Measurements from ENCODE around the gene HTR7.

- TF ChIP-seq EZH2 (IDR thresholded peaks at IDR 0.05; ENCODE audit: insufficient read depth, poor library complexity, severe bottlenecking): no peak
- TF ChIP-seq EZH2phosphoT487 (IDR thresholded peaks at IDR 0.05; ENCODE audit: insufficient read depth, low read depth): no peak
These were observed 112.3 kb downstream of the HTR7 start for GRCh38 chr10:90745565-90745964.
